ENCODE measurements around the gene SCFD2. TPM values are rescaled to one million over a fixed set of nuclear protein-coding genes. Genes with fewer than 3 reads are reported as not detected.

Gene SCFD2
- total and polyA plus RNA-seq, 2 of the 8 experiments (the other 6 are each of a cell fraction or from before 2014, with no cell fraction given) = 6.2 to 10.2 TPM

GRCh38 chr4:52894443-52894842 is 471.4 kb downstream of the SCFD2 start:
- no peak overlapping the region for H3K9ac ChIP-seq (replicated peaks in 1 of 4; ENCODE audit: extremely low read depth in 1 of 4, low read depth in 3 of 4, low read length in 3 of 4)
- H4K20me1 ChIP-seq (replicated peaks in 1 of 2; ENCODE audit: control insufficient read depth in 1 of 2, insufficient read depth in 2 of 2, low read length in 2 of 2) = no peaks in the 10 kb centered on the region
- H3K4ac ChIP-seq (replicated peaks; ENCODE audit: insufficient read length, low read depth, low read length) = no peak overlapping the region
- no peak overlapping the region for H2AK5ac ChIP-seq (ENCODE audit: low read depth, low read length)
- H2AFZ ChIP-seq (ENCODE audit: low read length) = no peak overlapping the region
- H3K4me2 ChIP-seq (ENCODE audit: insufficient read depth in 1 of 2, low read depth in 2 of 2, low read length in 2 of 2) = no peak overlapping the region
- 91% methylated on average over 1 of the region's 1 CpG; no CpG with 5 or more reads in 1 of the 2 experiments for WGBS, 2 experiments (ENCODE audit: extremely low coverage in 1 of 2, insufficient coverage in 1 of 2, insufficient read length in 1 of 2, insufficient replicate concordance in 2 of 2, low coverage in 1 of 2, low lambda C conversion rate in 2 of 2, missing lambda C conversion rate in 1 of 2)
- no peaks in the 10 kb centered on the region for H3K79me2 ChIP-seq (ENCODE audit: control insufficient read depth in 1 of 2, insufficient read depth in 2 of 2, low read length in 2 of 2)
- H2BK12ac ChIP-seq (ENCODE audit: low read depth, low read length) = no peak overlapping the region
- no peak overlapping the region for H4K8ac ChIP-seq (ENCODE audit: extremely low read depth, insufficient read depth, low read length)
- FAIRE-seq (no peak), DNase-seq (ENCODE audit: low read depth in 1 of 2, low spot score in 2 of 2) (no peak)
- no peak overlapping the region for H3K18ac ChIP-seq (ENCODE audit: extremely low read depth, low read length)
- no peak overlapping the region for H2BK20ac ChIP-seq (ENCODE audit: low read length)
- no peak overlapping the region for H3K56ac ChIP-seq (replicated peaks; ENCODE audit: insufficient read length, low read depth, low read length)
- ChIA-PET POLR2A (ENCODE audit: partially characterized antibody) (interaction anchor here (1.1 to 1.4 kb wide), 3 partner anchors 10 to 31 kb away, joined by 3 read pairs; no protein-coding TSS in a partner anchor), CTCF (ENCODE audit: partially characterized antibody) (interaction anchor here (0.7 to 1.3 kb wide), 3 partner anchors 8 to 349 kb away, joined by 3 to 4 read pairs (median 3); no protein-coding TSS in a partner anchor)
- TF ChIP-seq CEBPB (IDR thresholded peaks at IDR 0.05; ENCODE audit: low read depth, low read length) (no peak), E2F6 (IDR thresholded peaks at IDR 0.05) (no peak), RAD21 (IDR thresholded peaks at IDR 0.05 in 1 of 2, conservative IDR thresholded peaks at IDR 0.05 in 1 of 2; ENCODE audit: low read depth in 2 of 2, low read length in 2 of 2) (no peak), TAF1 (IDR thresholded peaks at IDR 0.05; ENCODE audit: low read depth, low read length) (no peak), ATF3 (IDR thresholded peaks at IDR 0.05; ENCODE audit: insufficient read depth, low read depth, low read length) (no peak), POU5F1 (IDR thresholded peaks at IDR 0.05; ENCODE audit: low read depth, low read length) (no peak), EZH2 (IDR thresholded peaks at IDR 0.05; ENCODE audit: low read depth, low read length, severe bottlenecking) (no peak), TAF7 (optimal IDR thresholded peaks at IDR 0.05; ENCODE audit: borderline replicate concordance, low read depth, low read length) (no peak), HDAC2 (IDR thresholded peaks at IDR 0.05; ENCODE audit: borderline replicate concordance in 1 of 2, low read depth in 2 of 2, low read length in 2 of 2) (no peak), ASH2L (IDR thresholded peaks at IDR 0.05; ENCODE audit: low read length) (no peak), SAP30 (IDR thresholded peaks at IDR 0.05; ENCODE audit: insufficient read depth, insufficient replicate concordance, low read length) (no peak)
- H3K23ac ChIP-seq (ENCODE audit: insufficient read length) = no peak overlapping the region
- no peak overlapping the region for H2BK15ac ChIP-seq (ENCODE audit: low read length)
- no peaks in the 10 kb centered on the region for H3K27me3 ChIP-seq (replicated peaks in 1 of 4; ENCODE audit: control insufficient read depth in 3 of 4, extremely low read depth in 1 of 4, insufficient read depth in 3 of 4, low read length in 3 of 4)
- H3K4me1 ChIP-seq (replicated peaks in 1 of 4; ENCODE audit: control insufficient read depth in 3 of 4, insufficient read depth in 4 of 4, low read length in 3 of 4) = no peaks in the 10 kb centered on the region
- no peaks in the 10 kb centered on the region for H3K9me3 ChIP-seq (ENCODE audit: insufficient read depth in 2 of 2, low read depth in 1 of 2, low read length in 1 of 2)
- no peak overlapping the region for H2BK5ac ChIP-seq (ENCODE audit: low read depth, low read length)
- no peak overlapping the region for H4K91ac ChIP-seq (replicated peaks; ENCODE audit: insufficient read length, low read length)
- no peak overlapping the region for H3K14ac ChIP-seq (ENCODE audit: insufficient read length)
- H2BK120ac ChIP-seq (replicated peaks; ENCODE audit: low read depth, low read length) = no peak overlapping the region
- no peak overlapping the region for H3K4me3 ChIP-seq (ENCODE audit: extremely low read depth in 1 of 4, insufficient read depth in 2 of 4, low read depth in 3 of 4, low read length in 4 of 4)
- no peak overlapping the region for H3K27ac ChIP-seq (ENCODE audit: low read depth, low read length)
- H3K36me3 ChIP-seq (ENCODE audit: control insufficient read depth in 2 of 4, insufficient read depth in 4 of 4, low read length in 3 of 4) = no peaks in the 10 kb centered on the region
- H4K5ac ChIP-seq (ENCODE audit: insufficient read length, low read depth, low read length) = no peak overlapping the region
- H3K79me1 ChIP-seq (ENCODE audit: low read depth, low read length) = no peaks in the 10 kb centered on the region
- H3K23me2 ChIP-seq (ENCODE audit: low read depth, low read length) = no peaks in the 10 kb centered on the region

All from H1 (cell line).